ENCODE data around the gene ZDHHC5. TPM values are rescaled to one million over a fixed set of nuclear protein-coding genes. Genes with fewer than 3 reads are reported as not detected.
A peak's percentile ranks its signal among the peaks of the same experiment; 100 is the strongest.

Gene ZDHHC5
- total RNA-seq, 1 experiment from 2014 or later, result 72.2 TPM

GRCh38 chr11:57659669-57660068, 8.2 kb upstream of the ZDHHC5 start:
- peaks cover 27% of the 10 kb centered on the region for H3K36me3 Mint-ChIP-seq (ENCODE audit: insufficient read depth, unreplicated experiment)
- no peaks in the 10 kb centered on the region for H3K27me3 Mint-ChIP-seq (ENCODE audit: insufficient read depth, unreplicated experiment)
- no peaks in the 10 kb centered on the region for H3K9me3 ChIP-seq
- DNase-seq, result no peak
- H3K9me3 Mint-ChIP-seq (ENCODE audit: unreplicated experiment), result no peaks in the 10 kb centered on the region
- TF ChIP-seq, protein P1, sequence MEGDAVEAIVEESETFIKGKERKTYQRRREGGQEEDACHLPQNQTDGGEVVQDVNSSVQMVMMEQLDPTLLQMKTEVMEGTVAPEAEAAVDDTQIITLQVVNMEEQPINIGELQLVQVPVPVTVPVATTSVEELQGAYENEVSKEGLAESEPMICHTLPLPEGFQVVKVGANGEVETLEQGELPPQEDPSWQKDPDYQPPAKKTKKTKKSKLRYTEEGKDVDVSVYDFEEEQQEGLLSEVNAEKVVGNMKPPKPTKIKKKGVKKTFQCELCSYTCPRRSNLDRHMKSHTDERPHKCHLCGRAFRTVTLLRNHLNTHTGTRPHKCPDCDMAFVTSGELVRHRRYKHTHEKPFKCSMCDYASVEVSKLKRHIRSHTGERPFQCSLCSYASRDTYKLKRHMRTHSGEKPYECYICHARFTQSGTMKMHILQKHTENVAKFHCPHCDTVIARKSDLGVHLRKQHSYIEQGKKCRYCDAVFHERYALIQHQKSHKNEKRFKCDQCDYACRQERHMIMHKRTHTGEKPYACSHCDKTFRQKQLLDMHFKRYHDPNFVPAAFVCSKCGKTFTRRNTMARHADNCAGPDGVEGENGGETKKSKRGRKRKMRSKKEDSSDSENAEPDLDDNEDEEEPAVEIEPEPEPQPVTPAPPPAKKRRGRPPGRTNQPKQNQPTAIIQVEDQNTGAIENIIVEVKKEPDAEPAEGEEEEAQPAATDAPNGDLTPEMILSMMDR (IDR thresholded peaks at IDR 0.05; ENCODE audit: insufficient read depth in 1 of 2, low read depth in 1 of 2, low read length in 1 of 2, severe bottlenecking in 1 of 2, unreplicated experiment in 1 of 2), result no peak
- intact Hi-C loops (cut with micrococcal nuclease; ENCODE audit: unreplicated experiment), result loop anchor here (5.0 kb wide), 1 partner anchor 628 kb away; no protein-coding TSS in a partner anchor
- TSS peak; percentile 6 for BruUV-seq (replicated peaks)
- H3K4me3 ChIP-seq (ENCODE audit: low read depth, low read length), result no peak overlapping the region
- CTCF ChIA-PET, result no interaction called here
- H3K36me3 ChIP-seq (ENCODE audit: control insufficient read depth, insufficient read depth, low read length), result peaks cover 2% of the 10 kb centered on the region; the same call in 1 of the 2 replicates
- peak overlapping the region; percentile 14 for H3K4me3 Mint-ChIP-seq (ENCODE audit: unreplicated experiment)
- H3K4me1 Mint-ChIP-seq (ENCODE audit: low read depth, unreplicated experiment), result peaks cover 8% of the 10 kb centered on the region
- no peaks in the 10 kb centered on the region for H3K4me1 ChIP-seq
- no peaks in the 10 kb centered on the region for H3K27me3 ChIP-seq (replicated peaks; ENCODE audit: control insufficient read depth, insufficient read depth, low read length)
- no peak overlapping the region for H3K27ac Mint-ChIP-seq (ENCODE audit: unreplicated experiment)
- POLR2A ChIA-PET, result no interaction called here

- intact Hi-C loops (cut with micrococcal nuclease; ENCODE audit: unreplicated experiment), result loop anchor here (2.0 to 5.0 kb wide), 2 partner anchors 138 to 624 kb away; no protein-coding TSS in a partner anchor
- Histone ChIP-seq H3K4me3 (ENCODE audit: low read depth, low read length) (no peak overlapping the region), H3K9me3 (no peaks in the 10 kb centered on the region), H3K4me1 (peaks cover 6% of the 10 kb centered on the region; the same call in 1 of the 2 replicates), H3K36me3 (ENCODE audit: control insufficient read depth, insufficient read depth, low read length) (peaks cover 2% of the 10 kb centered on the region; the same call in 1 of the 2 replicates), H3K27me3 (replicated peaks; ENCODE audit: control insufficient read depth, insufficient read depth, low read length) (no peaks in the 10 kb centered on the region)
- Mint-ChIP-seq H3K4me3 (ENCODE audit: unreplicated experiment) (no peak overlapping the region), H3K27ac (ENCODE audit: unreplicated experiment) (peak overlapping the region; percentile 70), H3K9me3 (ENCODE audit: unreplicated experiment) (no peaks in the 10 kb centered on the region), H3K4me1 (ENCODE audit: low read depth, unreplicated experiment) (no peaks in the 10 kb centered on the region), H3K36me3 (ENCODE audit: insufficient read depth, unreplicated experiment) (peaks cover 36% of the 10 kb centered on the region), H3K27me3 (ENCODE audit: insufficient read depth, unreplicated experiment) (no peaks in the 10 kb centered on the region)
- CTCF ChIA-PET, result interaction anchor here (0.6 to 1.7 kb wide), 5 partner anchors 18 to 623 kb away, joined by 3 to 8 read pairs (median 5); partner anchors contain the start of genes BTBD18 and SELENOH
- BruUV-seq (replicated peaks), result no TSS peak
- TF ChIP-seq, protein P1 (IDR thresholded peaks at IDR 0.05; ENCODE audit: insufficient read depth in 1 of 2, low read depth in 1 of 2, low read length in 1 of 2, severe bottlenecking in 1 of 2, unreplicated experiment in 1 of 2), result peak in 1 of 2 experiments; percentile 28
- POLR2A ChIA-PET, result no interaction called here
- peak; percentile 58 to 60 for DNase-seq
Observed at GRCh38 chr11:57662893-57663292, 5.0 kb upstream of the ZDHHC5 start.

DNA sequence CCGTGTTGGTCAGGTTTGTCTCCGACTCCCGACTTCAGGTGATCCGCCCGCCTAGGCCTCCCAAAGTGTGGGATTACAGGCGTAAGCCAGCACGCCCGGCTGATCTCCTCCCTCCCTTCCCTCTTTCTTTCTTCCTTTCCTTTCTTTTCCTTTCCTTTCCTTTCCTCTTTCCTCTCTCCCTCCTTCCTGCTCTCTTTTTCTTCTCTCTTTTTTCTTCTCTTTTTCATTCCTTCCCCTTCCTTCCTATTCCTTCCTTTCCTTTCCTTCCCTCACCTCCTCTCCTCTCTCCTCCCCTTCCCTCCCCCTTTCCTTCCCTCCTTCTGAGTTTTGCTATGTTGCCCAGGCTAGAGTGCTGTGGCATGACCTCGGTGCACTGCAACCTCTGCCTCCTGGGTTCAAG, 3.9 kb upstream of the ZDHHC5 start:
- no peaks in the 10 kb centered on the region for H3K27me3 ChIP-seq (replicated peaks; ENCODE audit: control insufficient read depth, insufficient read depth, low read length)
- Mint-ChIP-seq H3K4me3 (ENCODE audit: unreplicated experiment) (no peak overlapping the region), H3K4me1 (ENCODE audit: low read depth, unreplicated experiment) (no peaks in the 10 kb centered on the region), H3K27me3 (ENCODE audit: insufficient read depth, unreplicated experiment) (no peaks in the 10 kb centered on the region), H3K36me3 (ENCODE audit: insufficient read depth, unreplicated experiment) (peaks cover 33% of the 10 kb centered on the region), H3K27ac (ENCODE audit: unreplicated experiment) (no peak overlapping the region), H3K9me3 (ENCODE audit: unreplicated experiment) (no peaks in the 10 kb centered on the region)
- intact Hi-C loops (cut with micrococcal nuclease; ENCODE audit: unreplicated experiment), result loop anchor here (2.0 to 5.0 kb wide), 2 partner anchors 137 to 623 kb away; no protein-coding TSS in a partner anchor
- peaks cover 2% of the 10 kb centered on the region; the same call in 1 of the 2 replicates for H3K36me3 ChIP-seq (ENCODE audit: control insufficient read depth, insufficient read depth, low read length)
- no peak for DNase-seq
- POLR2A ChIA-PET, result no interaction called here
- H3K4me3 ChIP-seq (ENCODE audit: low read depth, low read length), result no peak overlapping the region
- CTCF ChIA-PET, result no interaction called here
- H3K4me1 ChIP-seq, result peaks cover 6% of the 10 kb centered on the region; the same call in 1 of the 2 replicates
- TF ChIP-seq, protein P1 (IDR thresholded peaks at IDR 0.05; ENCODE audit: insufficient read depth in 1 of 2, low read depth in 1 of 2, low read length in 1 of 2, severe bottlenecking in 1 of 2, unreplicated experiment in 1 of 2), result no peak
- H3K9me3 ChIP-seq, result no peaks in the 10 kb centered on the region
- no TSS peak for BruUV-seq (replicated peaks)
